HG03460 (cell line): ENCODE results near the gene SGCA.

ENCODE experiments used
- ATAC-seq: cut with Tn5 transposase; IDR thresholded peaks from one replicate; pipeline ENCODE4 v1.9.1; 2021; ENCODE audit not compliant: unreplicated experiment

The SGCA gene

DNA sequence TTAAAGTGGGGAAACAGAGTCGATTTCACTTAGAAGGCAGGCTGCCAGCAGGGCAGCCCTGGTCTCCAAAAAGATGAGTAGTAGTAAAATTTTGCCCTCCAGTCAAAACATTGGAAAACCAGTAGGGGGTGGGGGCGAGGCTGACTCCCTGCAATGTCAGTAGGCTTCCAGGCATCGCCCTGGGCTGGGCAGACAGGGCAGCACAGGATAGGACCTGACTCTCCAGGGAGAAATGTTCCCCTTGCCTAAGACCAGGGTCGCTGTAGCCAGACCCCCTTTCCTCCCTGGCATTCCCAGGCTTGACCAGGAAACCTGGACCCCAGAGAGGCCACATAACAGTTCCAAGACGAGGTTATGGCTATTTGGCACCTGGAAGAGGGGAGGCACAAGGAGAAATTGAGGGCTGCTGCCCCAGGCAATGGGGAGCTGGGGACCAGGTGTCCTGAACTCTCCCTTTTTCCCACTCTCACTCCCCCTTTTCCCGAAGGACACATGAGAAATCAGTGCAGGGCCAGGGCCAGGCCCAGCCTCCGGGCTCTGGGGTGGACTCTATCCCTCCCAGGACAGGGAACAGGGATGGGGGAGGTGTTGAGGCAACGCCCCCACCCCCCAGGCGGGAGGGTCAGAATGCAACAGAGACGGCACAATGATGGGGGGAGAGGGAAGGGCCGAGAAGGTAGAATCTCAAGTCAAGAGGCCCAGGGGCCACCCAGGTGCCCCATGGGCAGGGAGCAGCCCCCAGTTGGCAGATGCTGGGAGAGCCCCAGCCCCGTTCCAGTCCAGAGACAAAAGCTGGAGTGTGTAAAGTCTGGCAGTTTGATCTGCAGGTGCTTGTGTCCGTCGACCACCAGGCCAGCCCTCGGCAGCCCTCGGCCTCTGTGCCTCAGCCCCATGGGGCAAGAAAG is 31.3 kb upstream of the SGCA start:
- no peak for ATAC-seq

- ATAC-seq = no peak
Measured at GRCh38 chr17:50135316-50136095, 30.3 kb upstream of the SGCA start.

- no peak for ATAC-seq
Measured at GRCh38 chr17:50136096-50136687, 29.6 kb upstream of the SGCA start.

GRCh38 chr17:50137042-50137441 is 28.8 kb upstream of the SGCA start:
- no peak for ATAC-seq

DNA sequence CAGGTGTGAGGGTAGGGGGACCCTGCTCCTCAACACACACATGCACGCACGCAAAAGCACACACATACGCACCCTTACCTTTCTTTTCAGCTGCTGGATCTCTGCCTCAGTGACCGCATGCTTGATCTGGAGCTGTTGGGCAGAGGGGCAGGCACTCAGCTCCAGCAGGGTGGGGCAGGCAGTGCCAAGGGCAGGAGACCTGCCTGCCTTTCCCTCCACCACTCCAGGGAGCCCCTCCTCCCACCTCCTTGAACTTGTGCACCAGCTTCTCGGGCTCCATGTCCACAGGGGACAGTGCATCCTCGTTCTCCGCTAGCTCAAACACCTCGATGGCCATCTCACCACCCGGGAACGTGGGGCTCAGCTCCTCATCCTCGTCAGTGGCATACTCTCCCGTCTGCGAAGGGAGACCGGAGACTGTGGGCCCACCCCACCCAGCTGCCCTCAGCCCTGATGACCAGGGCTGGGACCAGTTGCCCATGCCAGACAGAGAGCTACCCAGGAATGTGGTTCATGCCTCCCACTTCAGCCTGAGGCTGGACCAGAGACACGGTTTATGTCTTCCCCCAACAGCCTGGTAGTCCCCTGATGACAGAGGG is 26.5 kb upstream of the SGCA start:
- no peak for ATAC-seq

- no peak for ATAC-seq
Measured at GRCh38 chr17:50139950-50140885, 25.6 kb upstream of the SGCA start.

- no peak for ATAC-seq
Measured at GRCh38 chr17:50141026-50141744, 24.6 kb upstream of the SGCA start.

DNA sequence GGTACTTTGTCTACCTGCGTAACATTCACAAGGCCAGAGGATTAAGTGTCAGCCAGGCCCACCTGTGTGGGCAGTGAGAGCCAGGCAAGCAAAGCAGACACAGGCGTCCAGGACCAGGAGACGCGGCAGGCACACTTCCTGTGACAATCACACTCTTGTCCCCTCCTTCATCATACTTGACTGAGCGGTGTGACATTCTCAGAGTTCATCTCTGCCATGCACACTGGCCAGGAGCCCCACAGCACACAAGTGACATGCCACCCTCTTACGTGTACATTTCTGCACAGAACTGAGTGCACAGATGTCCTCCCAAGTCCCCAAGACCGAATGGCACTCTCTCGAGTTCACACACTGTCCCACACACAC is 24.1 kb upstream of the SGCA start:
- ATAC-seq = no peak

- ATAC-seq = no peak
Measured at GRCh38 chr17:50143461-50144176, 22.2 kb upstream of the SGCA start.

GRCh38 chr17:50144355-50144754 is 21.4 kb upstream of the SGCA start:
- ATAC-seq = no peak

- no peak for ATAC-seq
Measured at GRCh38 chr17:50144845-50145531, 20.8 kb upstream of the SGCA start.

GRCh38 chr17:50145532-50146229 is 20.1 kb upstream of the SGCA start:
- ATAC-seq = no peak

DNA sequence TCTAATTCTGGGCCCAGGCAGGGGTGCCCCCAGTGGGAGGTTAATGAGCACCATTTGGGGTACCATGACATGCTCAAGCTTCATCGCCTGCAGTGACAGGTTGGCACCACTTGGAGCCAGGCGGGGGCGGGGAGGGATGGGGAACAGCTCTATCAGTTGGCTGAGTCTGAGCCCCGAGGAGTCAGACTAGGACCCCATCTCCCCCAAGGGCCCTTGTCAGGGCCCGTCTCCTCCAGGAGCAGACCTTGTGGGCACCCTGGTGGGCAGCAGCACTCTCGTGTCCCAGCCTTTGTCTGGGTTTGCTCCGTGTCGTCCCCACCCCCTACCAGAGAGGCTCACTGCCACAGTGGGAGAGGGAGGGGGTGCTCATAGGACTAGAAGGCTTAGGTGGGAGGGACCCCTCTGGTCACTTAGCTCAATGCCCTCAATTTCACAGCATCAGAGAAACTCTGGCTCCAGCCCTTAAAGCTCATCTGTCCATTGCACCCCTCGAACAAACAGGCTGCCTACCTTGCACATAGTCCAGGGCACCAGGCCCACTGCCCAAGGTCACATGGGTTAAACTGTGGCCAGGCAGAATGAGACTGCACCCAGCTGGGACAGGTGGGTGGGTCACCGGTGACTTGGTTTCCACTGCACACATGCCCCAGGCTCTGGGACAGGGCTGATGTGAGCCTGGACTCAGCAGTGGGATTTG is 19.4 kb upstream of the SGCA start:
- no peak for ATAC-seq

DNA sequence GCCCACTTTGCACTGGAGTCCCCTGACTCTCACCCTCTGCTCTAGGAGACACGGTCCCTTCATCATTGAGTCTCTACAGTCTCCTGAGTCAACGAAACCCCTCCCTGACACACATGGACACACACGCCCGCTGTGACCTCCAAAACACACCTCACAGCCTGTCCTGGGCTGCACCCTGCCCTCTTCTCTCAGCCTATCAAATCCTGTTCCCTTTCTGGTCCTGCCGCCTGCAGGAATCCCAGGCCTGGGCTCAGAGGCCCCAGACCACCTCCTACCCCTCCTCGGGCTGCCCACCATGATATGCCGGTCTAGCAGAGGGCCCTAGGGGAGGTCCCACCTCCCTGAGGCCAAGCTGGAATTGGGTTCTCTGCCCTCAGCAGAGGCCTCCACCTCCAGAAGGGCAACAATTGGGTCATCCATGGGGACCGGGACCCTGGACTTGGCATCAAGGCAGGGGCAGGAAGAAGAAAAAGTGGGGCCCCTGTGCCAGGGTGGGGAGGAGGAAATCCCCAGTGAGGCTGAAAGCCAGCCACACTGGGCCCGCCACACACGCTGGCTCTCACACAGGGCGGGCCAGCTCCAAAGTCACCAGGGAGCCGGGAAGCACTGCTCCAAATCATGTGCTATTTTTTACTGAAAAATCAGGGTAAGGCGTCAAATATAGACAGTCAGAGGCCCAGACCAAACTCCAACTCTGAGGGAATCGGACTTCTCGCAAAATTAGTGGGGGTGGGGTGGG is 18.7 kb upstream of the SGCA start:
- no peak for ATAC-seq

DNA sequence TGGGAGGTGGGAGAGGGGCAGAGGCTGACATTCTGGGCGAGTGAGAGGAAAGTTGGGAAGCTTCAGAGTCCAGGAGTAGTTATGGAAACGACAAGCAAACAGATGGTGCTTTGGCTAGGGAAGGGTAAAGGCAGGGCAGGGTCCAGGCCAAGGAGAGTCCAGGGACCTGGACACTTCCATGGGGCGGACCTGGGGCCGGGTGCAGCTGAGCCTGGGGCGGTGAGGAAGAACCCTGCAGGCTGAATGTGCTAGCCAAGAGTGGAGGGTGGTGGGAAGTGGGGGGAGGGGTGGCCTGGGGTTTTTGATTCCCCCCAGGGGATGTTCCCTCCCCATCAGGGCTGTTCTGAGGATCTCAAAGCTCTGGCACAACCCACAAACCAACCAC is 18.0 kb upstream of the SGCA start:
- no peak for ATAC-seq

GRCh38 chr17:50148226-50149090 is 17.3 kb upstream of the SGCA start:
- ATAC-seq = peak; percentile 40
